PC-3 (cell line): Measurements from ENCODE around the gene LRRC8A. TPM values are rescaled to one million over a fixed set of nuclear protein-coding genes. Genes with fewer than 3 reads are reported as not detected.

Experiments
- ATAC-seq: fragments of 200-7000 bp; cut with Tn5 transposase; 2 replicates; pipeline ENCODE4 v1.9.1; 2020; ENCODE audit warnings: mild to moderate bottlenecking, moderate library complexity
- BruUV-seq: library from RNA; stranded (reverse); fragments of 400-500 nt; replicated peaks from 2 replicates; lab custom pipeline; 2021; lab: Mats Ljungman, UMichigan
- CTCF ChIA-PET: fragments of 300-600 bp; sonication (Branson Sonifier 250); formaldehyde crosslinking; loops from one replicate; lab custom pipeline; 2022; ENCODE audit warnings: antibody characterized with exemption; lab: Charles Lee
- POLR2A ChIA-PET: fragments of 300-600 bp; sonication (Branson Sonifier 250); formaldehyde crosslinking; loops from one replicate; lab custom pipeline; 2022; ENCODE audit warnings: antibody characterized with exemption; ENCODE audit not compliant: unreplicated experiment; lab: Charles Lee
- DNase-seq: peaks from one replicate; pipeline ENCODE4 v3.0.0-alpha.2; 2015
- H2AFZ ChIP-seq: fragments of 300-600 bp; sonication (generic); 2 replicates; pipeline ENCODE4 v1.6.0; 2016; ENCODE audit warnings: antibody characterized with exemption, low read length
- H3F3A ChIP-seq: fragments of 300-600 bp; sonication (generic); one replicate; pipeline ENCODE4 v1.6.0; 2017; ENCODE audit warnings: antibody characterized with exemption, low read length, control low read depth, mild to moderate bottlenecking; ENCODE audit not compliant: unreplicated experiment
- H3K27ac ChIP-seq: fragments of 300-600 bp; sonication (generic); 2 replicates; pipeline ENCODE4 v1.5.1; 2016; ENCODE audit warnings: mild to moderate bottlenecking, low read length
- H3K27me3 ChIP-seq: fragments of 300-600 bp; sonication (generic); 2 replicates; pipeline ENCODE4 v1.6.1; 2016; ENCODE audit warnings: low read length, mixed read lengths
- H3K36me3 ChIP-seq: fragments of 300-600 bp; sonication (generic); 2 replicates; pipeline ENCODE4 v1.6.1; 2016; ENCODE audit warnings: low read depth, mixed run types, low read length, mixed read lengths
- H3K4me1 ChIP-seq: fragments of 300-600 bp; sonication (generic); 2 replicates; pipeline ENCODE4 v1.5.1; 2016; ENCODE audit warnings: low read length; ENCODE audit not compliant: insufficient read depth
- H3K4me2 ChIP-seq: fragments of 300-600 bp; sonication (generic); 2 replicates; pipeline ENCODE4 v1.6.0; 2016; ENCODE audit warnings: low read length
- H3K4me3 ChIP-seq: fragments of 300-600 bp; sonication (generic); 2 replicates; pipeline ENCODE4 v1.5.1; 2016; ENCODE audit warnings: mild to moderate bottlenecking, low read length, mixed read lengths
- H3K79me2 ChIP-seq: fragments of 300-600 bp; sonication (generic); 2 replicates; pipeline ENCODE4 v1.6.1; 2017; ENCODE audit warnings: low read length, mixed read lengths
- H3K9ac ChIP-seq: fragments of 300-600 bp; sonication (generic); 2 replicates; pipeline ENCODE4 v1.6.0; 2016; ENCODE audit warnings: mild to moderate bottlenecking, low read length
- H3K9me2 ChIP-seq: fragments of 300-600 bp; sonication (generic); replicated peaks from 2 replicates; pipeline ENCODE4 v1.6.1; 2016; ENCODE audit warnings: mixed run types, low read length, mixed read lengths
- H3K9me3 ChIP-seq: fragments of 300-600 bp; sonication (generic); 2 replicates; pipeline ENCODE4 v1.6.1; 2016; ENCODE audit warnings: low read length, mixed read lengths
- H4K20me1 ChIP-seq: fragments of 300-600 bp; sonication (generic); 2 replicates; pipeline ENCODE4 v1.6.1; 2016; ENCODE audit warnings: low read length, mixed read lengths
- CTCF ChIP-seq: fragments of 300-600 bp; sonication (generic); conservative IDR thresholded peaks from 2 replicates; pipeline ENCODE4 v1.5.1; 2017; ENCODE audit warnings: antibody characterized with exemption, low read depth, mild to moderate bottlenecking, low read length
- EZH2 ChIP-seq: fragments of 300-600 bp; sonication (generic); IDR thresholded peaks from one replicate; pipeline ENCODE4 v1.6.1; 2017; ENCODE audit warnings: antibody characterized with exemption, mild to moderate bottlenecking, low read length; ENCODE audit not compliant: unreplicated experiment
- EZH2phosphoT487 ChIP-seq: fragments of 300-600 bp; sonication (generic); IDR thresholded peaks from 2 replicates; pipeline ENCODE4 v1.6.1; 2018; ENCODE audit warnings: mild to moderate bottlenecking, antibody characterized with exemption, low read length, borderline replicate concordance
- intact Hi-C: fragments of 100-400 bp; cut with micrococcal nuclease; formaldehyde crosslinking; loops from 2 replicates; pipeline ENCODE4 v1.9.0; 2023
- total RNA-seq: library from RNA; depleted of rRNA; stranded (reverse); fragments of >200 nt; gene quantifications from 2 replicates; pipeline ENCODE4 v1.2.3, GENCODE V29; 2014

The LRRC8A gene
- total RNA-seq, 1 experiment from 2014 or later, result 65.5 TPM

DNA sequence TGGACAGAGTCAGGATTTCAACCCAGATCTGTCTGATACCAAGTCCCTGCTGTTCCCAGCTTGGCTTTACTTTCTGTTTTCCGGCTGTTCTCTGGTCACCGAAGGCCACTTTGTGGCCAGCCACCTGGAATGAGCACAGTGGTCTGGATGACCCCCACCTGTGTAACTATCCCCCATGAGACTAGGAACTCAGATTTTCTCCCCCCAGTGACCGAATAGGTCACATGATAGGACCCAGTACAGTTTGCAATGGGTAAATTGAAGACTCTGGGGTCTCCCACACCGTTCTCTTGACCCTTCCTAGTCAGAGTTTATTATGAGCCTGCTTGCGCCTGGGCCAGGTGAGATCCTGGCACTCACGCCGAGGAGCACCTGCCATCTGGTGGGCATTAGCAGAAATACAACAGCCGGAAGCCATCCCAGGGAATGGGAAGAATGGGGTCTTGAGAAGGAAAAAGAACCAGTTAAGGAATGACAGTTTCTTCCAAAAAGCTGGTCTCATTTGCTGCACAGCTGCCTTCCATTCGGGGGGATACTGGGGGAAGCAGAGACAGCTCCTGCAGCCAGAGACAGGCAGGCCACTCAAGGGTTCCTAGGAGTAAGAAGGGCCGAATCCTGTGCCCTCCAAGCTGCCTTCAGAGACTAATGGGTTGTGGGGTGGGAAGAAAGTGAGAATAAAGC lies 45.9 kb downstream of the LRRC8A start:
- no peaks in the 10 kb centered on the region for H3K79me2 ChIP-seq
- H3K27ac ChIP-seq, result no peak overlapping the region
- H3K9me2 ChIP-seq, result no peaks in the 10 kb centered on the region
- no peak overlapping the region for H3K4me3 ChIP-seq
- no peak overlapping the region for H3K4me2 ChIP-seq
- peak; percentile 62 for DNase-seq
- H2AFZ ChIP-seq, result peak overlapping the region; percentile 45; the same call in 1 of the 2 replicates
- TF ChIP-seq EZH2phosphoT487 (no peak), CTCF (peak; percentile 85), EZH2 (no peak)
- no peak overlapping the region for H3K9ac ChIP-seq
- H3K36me3 ChIP-seq, result no peaks in the 10 kb centered on the region
- CTCF ChIA-PET, result interaction anchor here (0.6 kb wide), 1 partner anchor 15 kb away, joined by 6 read pairs; no protein-coding TSS in a partner anchor
- no TSS peak for BruUV-seq
- peak; percentile 79 for ATAC-seq
- H3K27me3 ChIP-seq, result no peaks in the 10 kb centered on the region
- H3K4me1 ChIP-seq, result no peaks in the 10 kb centered on the region
- POLR2A ChIA-PET, result no interaction called here
- H4K20me1 ChIP-seq, result no peaks in the 10 kb centered on the region
- no peaks in the 10 kb centered on the region for H3K9me3 ChIP-seq
- intact Hi-C loops, result loop anchor here (1.0 kb wide), 2 partner anchors 65 to 76 kb away; no protein-coding TSS in a partner anchor
- no peaks in the 10 kb centered on the region for H3F3A ChIP-seq

DNA sequence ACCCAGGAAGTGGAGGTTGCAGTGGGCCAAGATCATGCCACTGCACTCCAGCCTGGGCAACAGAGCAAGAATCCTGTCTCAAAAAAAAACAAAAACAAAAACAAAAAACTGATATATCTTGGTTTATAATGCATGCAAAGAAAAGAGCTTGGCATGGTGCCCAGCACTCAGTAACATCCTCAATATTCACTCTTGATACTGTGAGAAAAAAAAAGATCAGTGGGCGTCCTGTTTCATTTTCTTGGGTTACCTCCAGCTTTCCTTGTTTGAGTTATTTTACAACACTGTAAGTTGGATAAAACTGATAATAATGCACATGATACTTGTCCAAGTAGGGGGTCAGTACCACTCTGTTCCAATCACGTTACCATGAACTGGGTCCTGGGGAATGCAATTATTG lies 46.7 kb downstream of the LRRC8A start:
- H4K20me1 ChIP-seq, result no peaks in the 10 kb centered on the region
- ATAC-seq (no peak), DNase-seq (no peak)
- H3K4me3 ChIP-seq, result no peak overlapping the region
- TF ChIP-seq EZH2, result no peak
- TF ChIP-seq CTCF, result no peak
- no peak for TF ChIP-seq EZH2phosphoT487
- H2AFZ ChIP-seq, result no peak overlapping the region
- POLR2A ChIA-PET, result no interaction called here
- no peaks in the 10 kb centered on the region for H3K27me3 ChIP-seq
- H3K79me2 ChIP-seq, result no peaks in the 10 kb centered on the region
- CTCF ChIA-PET, result interaction anchor here (0.6 kb wide), 1 partner anchor 14 kb away, joined by 6 read pairs; no protein-coding TSS in a partner anchor
- no peaks in the 10 kb centered on the region for H3K4me1 ChIP-seq
- no peaks in the 10 kb centered on the region for H3K36me3 ChIP-seq
- no peaks in the 10 kb centered on the region for H3K9me2 ChIP-seq
- no TSS peak for BruUV-seq
- no peak overlapping the region for H3K27ac ChIP-seq
- intact Hi-C loops, result loop anchor here (1.0 kb wide), 2 partner anchors 65 to 76 kb away; no protein-coding TSS in a partner anchor
- H3K9ac ChIP-seq, result no peak overlapping the region
- no peak overlapping the region for H3K4me2 ChIP-seq
- H3K9me3 ChIP-seq, result no peaks in the 10 kb centered on the region
- no peaks in the 10 kb centered on the region for H3F3A ChIP-seq

DNA sequence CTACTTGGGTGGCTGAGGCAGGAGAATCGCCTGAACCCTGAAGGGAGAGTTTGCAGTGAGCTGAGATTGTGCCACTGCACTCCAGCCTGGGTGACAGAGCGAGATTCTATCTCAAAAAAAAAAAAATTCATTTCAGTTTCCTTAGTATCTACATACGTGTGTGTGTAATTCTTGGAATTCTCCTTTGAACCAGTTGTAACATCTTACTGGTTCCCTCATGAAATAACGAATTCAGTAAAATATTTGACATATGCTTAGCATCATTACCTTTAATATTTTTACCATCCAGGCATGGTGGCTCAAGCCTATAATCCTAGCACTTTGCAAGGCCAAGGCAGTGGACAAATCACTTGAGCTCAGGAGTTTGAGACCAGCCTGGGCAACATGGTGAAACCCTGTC lies 47.6 kb downstream of the LRRC8A start:
- intact Hi-C loops, result no loop called here
- H3K79me2 ChIP-seq, result no peaks in the 10 kb centered on the region
- no peaks in the 10 kb centered on the region for H3K9me3 ChIP-seq
- H3K4me3 ChIP-seq, result no peak overlapping the region
- DNase-seq (no peak), ATAC-seq (no peak)
- H3K27me3 ChIP-seq, result no peaks in the 10 kb centered on the region
- no peak overlapping the region for H3K9ac ChIP-seq
- CTCF ChIA-PET, result interaction anchor here (0.7 kb wide), 1 partner anchor 67 kb away, joined by 3 read pairs; no protein-coding TSS in a partner anchor
- no peak for TF ChIP-seq EZH2phosphoT487
- TF ChIP-seq EZH2, result no peak
- no peak for TF ChIP-seq CTCF
- H4K20me1 ChIP-seq, result no peaks in the 10 kb centered on the region
- POLR2A ChIA-PET, result interaction anchor here (0.7 kb wide), 1 partner anchor 59 kb away, joined by 14 read pairs; no protein-coding TSS in a partner anchor
- no TSS peak for BruUV-seq
- no peak overlapping the region for H2AFZ ChIP-seq
- no peaks in the 10 kb centered on the region for H3K4me1 ChIP-seq
- H3K4me2 ChIP-seq, result no peak overlapping the region
- H3K27ac ChIP-seq, result no peak overlapping the region
- no peaks in the 10 kb centered on the region for H3K36me3 ChIP-seq
- no peaks in the 10 kb centered on the region for H3K9me2 ChIP-seq
- H3F3A ChIP-seq, result no peaks in the 10 kb centered on the region
